Activated CD4-positive, alpha-beta memory T cell treated with anti-CD3 and anti-CD28 coated beads for 36 hours (primary cell): Measurements from ENCODE around the gene KRI1. TPM values are rescaled to one million over a fixed set of nuclear protein-coding genes. Genes with fewer than 3 reads are reported as not detected.
"Not testable (repeated sequence)": the region's sequence is repeated elsewhere in the genome, so short reads cannot be mapped to it uniquely, and the experiment has no call there.

ENCODE experiments used
- CTCF ChIA-PET: fragments of 350-600 bp; sonication (Branson Sonifier 250); formaldehyde crosslinking; loops from one replicate; lab custom pipeline; 2021; ENCODE audit warnings: antibody characterized with exemption, inconsistent platforms; lab: Charles Lee
- POLR2A ChIA-PET: fragments of 350-600 bp; sonication (Branson Sonifier 250); formaldehyde crosslinking; loops from one replicate; lab custom pipeline; 2021; ENCODE audit warnings: antibody characterized with exemption; lab: Charles Lee
- DNase-seq: peaks from one replicate; pipeline ENCODE4 v3.0.0-alpha.2; 2020
- H3K27ac Mint-ChIP-seq: one replicate; pipeline ENCODE4 v1.8.0; 2021; ENCODE audit warnings: mixed read lengths
- H3K27me3 Mint-ChIP-seq: one replicate; pipeline ENCODE4 v1.8.0; 2021; ENCODE audit warnings: mixed read lengths
- H3K36me3 Mint-ChIP-seq: one replicate; pipeline ENCODE4 v1.8.0; 2021; ENCODE audit warnings: mixed read lengths
- H3K4me1 Mint-ChIP-seq: one replicate; pipeline ENCODE4 v1.8.0; 2021; ENCODE audit warnings: low read depth, mixed read lengths
- H3K4me3 Mint-ChIP-seq: one replicate; pipeline ENCODE4 v1.8.0; 2021; ENCODE audit warnings: mild to moderate bottlenecking, mixed read lengths
- H3K9me3 Mint-ChIP-seq: one replicate; pipeline ENCODE4 v1.8.0; 2021; ENCODE audit warnings: mixed read lengths
- intact Hi-C: fragments of 100-400 bp; cut with micrococcal nuclease; formaldehyde crosslinking; loops from one replicate; pipeline ENCODE4 v1.15.1; 2023
- total RNA-seq, 2 experiments: library from RNA; stranded (reverse); gene quantifications; one replicate each; pipeline ENCODE4 v1.2.3, GENCODE V29; 2021

Gene KRI1
- total RNA-seq, 2 experiments from 2014 or later, result 46.2 to 52.3 TPM

GRCh38 chr19:10574462-10574861 is 8.7 kb upstream of the KRI1 start:
- ChIA-PET CTCF (interaction anchor here (0.9 to 7.5 kb wide), 4 partner anchors 71 to 142 kb away, joined by 3 to 45 read pairs (median 12); partner anchors contain the start of gene QTRT1), POLR2A (no interaction called here)
- no peak overlapping the region for H3K27ac Mint-ChIP-seq
- H3K9me3 Mint-ChIP-seq, result no peaks in the 10 kb centered on the region
- H3K27me3 Mint-ChIP-seq, result no peaks in the 10 kb centered on the region
- H3K4me1 Mint-ChIP-seq, result peaks cover 7% of the 10 kb centered on the region
- H3K4me3 Mint-ChIP-seq, result no peak overlapping the region
- no peak for DNase-seq
- intact Hi-C loops, result no loop called here
- H3K36me3 Mint-ChIP-seq, result no peaks in the 10 kb centered on the region

DNA sequence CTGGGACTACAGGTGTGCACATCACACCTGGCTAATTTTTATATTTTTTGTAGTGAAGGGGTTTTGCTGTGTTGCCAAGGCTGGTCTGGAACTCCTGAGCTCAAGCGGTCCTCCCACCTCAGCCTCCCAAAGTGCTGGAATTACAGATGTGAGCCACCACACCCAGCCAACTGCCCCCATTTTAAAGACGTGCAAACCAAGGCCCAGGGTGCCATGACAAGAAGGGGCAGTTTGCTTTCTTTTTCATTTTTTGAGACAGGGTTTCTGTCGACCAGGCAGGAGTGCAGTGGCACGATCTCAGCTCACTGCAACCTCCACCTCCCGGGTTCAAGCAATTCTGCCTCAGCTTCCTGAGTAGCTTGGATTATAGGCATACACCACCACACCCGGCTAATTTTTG is 8.0 kb upstream of the KRI1 start:
- POLR2A ChIA-PET, H3K27me3 Mint-ChIP-seq, H3K27ac Mint-ChIP-seq, H3K9me3 Mint-ChIP-seq, H3K36me3 Mint-ChIP-seq, H3K4me3 Mint-ChIP-seq, DNase-seq: not testable (repeated sequence)
- intact Hi-C loops, result loop anchor here (2.0 kb wide), 1 partner anchor 91 kb away; no protein-coding TSS in a partner anchor
- CTCF ChIA-PET, result interaction anchor here (0.9 to 7.5 kb wide), 7 partner anchors 20 to 291 kb away, joined by 3 to 45 read pairs (median 4); partner anchors contain the start of gene QTRT1
- H3K4me1 Mint-ChIP-seq, result peaks cover 11% of the 10 kb centered on the region

DNA sequence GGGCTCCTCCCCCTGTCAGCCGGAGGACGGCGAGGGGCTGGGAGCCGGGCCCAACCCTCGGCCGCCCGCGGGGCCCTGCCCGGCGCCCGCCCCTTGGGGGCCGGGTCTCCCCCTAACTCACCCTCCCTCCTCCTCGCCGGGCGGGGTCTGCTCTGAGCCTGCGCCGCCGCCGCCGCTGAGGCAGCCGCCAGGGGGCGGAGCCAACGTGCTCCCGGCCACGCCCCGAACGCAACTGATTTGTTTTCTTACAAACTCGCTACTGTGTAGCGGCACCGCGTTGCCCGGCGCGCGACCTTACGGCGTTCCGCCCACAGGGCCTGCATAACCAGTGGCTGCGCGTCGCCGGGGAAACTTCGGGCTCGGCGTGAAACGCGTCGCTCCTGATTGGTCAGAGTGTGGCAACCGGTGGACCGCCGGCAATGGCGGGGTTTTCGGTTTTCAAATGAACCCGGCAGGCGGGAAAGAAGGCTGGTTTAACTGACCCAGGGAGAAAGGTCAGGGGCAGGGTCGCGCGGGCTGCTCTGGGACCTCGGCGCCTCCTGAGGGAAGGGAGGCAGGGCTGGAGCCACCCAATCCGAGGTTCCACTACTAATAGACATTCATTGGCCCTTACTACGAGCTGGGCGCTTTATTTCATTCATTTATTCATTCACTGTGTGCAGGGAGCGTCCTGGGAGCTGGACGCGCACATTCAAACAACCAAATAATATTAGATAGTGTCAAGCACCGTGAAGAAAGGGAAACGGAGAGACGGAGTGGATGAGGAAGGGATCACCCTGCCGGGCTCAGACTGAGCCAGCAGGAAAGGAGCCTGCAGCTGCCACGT is 3.2 kb upstream of the KRI1 start, which contains the start of gene CDKN2D:
Gene CDKN2D, minus strand, starts transcription at position 154 of the 826 bp plus-strand sequence. CDS start 326 bp downstream, outside the sequence.
- H3K36me3 Mint-ChIP-seq, result peaks cover 28% of the 10 kb centered on the region
- peak within 1 kb of the TSS; percentile 98 for H3K27ac Mint-ChIP-seq
- peaks cover 34% of the 10 kb centered on the region for H3K4me1 Mint-ChIP-seq
- no peaks in the 10 kb centered on the region for H3K9me3 Mint-ChIP-seq
- H3K27me3 Mint-ChIP-seq, result no peaks in the 10 kb centered on the region
- POLR2A ChIA-PET, result interaction anchor here (0.8 to 1.4 kb wide), 4 partner anchors 13 to 65 kb away, joined by 3 to 5 read pairs (median 3); no protein-coding TSS in a partner anchor
- CTCF ChIA-PET, result interaction anchor here (0.8 to 7.5 kb wide), 8 partner anchors 26 to 166 kb away, joined by 3 to 45 read pairs (median 5); partner anchors contain the start of genes CDC37 and QTRT1
- intact Hi-C loops, result loop anchor here (1.0 to 10.0 kb wide), 9 partner anchors 26 to 464 kb away; partner anchors contain the start of genes ANGPTL6, ATG4D, CDC37 and PPAN
- H3K4me3 Mint-ChIP-seq, result peak within 1 kb of the TSS; percentile 98
- peak; percentile 100 for DNase-seq

DNA sequence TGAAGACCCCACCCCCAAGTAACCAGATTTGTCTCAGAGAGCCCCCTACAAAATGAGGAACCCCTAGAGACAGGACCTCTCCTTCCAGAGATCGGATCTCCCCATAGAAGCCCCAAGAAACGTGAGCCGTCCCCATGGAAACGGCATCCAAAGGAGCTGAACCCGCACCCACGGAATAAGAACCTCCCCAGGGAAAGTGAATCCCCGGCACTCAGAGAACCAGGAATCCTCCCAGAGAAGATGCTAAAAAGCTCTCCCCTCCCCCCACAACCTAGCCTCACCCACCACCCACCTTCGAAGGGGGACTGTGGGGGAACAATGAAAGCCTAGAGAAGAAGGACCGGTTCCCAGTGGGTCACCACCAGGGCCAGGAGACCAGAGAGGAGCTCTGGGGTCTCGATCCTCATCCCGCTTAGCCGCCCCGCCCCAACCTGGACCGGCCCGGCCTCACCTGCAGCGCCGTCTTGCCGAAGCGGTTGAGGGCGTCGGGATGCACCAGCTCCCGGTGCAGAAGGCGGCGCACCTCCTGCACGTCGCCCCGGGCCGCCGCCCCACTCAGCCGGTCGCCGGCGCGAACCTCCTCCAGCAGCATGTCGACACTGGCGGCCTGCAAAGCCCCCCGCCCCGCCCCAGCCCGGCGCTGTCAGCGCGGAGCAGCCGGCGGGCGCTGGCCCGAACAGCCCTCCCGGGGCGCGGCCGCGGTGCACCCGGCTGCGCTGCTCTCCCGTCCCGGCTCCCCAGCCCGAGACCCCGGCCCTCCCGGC is 2.4 kb upstream of the KRI1 start:
- H3K36me3 Mint-ChIP-seq, result peaks cover 28% of the 10 kb centered on the region
- POLR2A ChIA-PET, result interaction anchor here (0.8 to 4.2 kb wide), 3 partner anchors 13 to 150 kb away, joined by 3 to 29 read pairs (median 5); partner anchors contain the start of gene DNM2
- H3K27me3 Mint-ChIP-seq, result no peaks in the 10 kb centered on the region
- intact Hi-C loops, result loop anchor here (2.0 to 10.0 kb wide), 7 partner anchors 129 to 463 kb away; partner anchors contain the start of genes ANGPTL6, CDC37, PPAN and SMARCA4
- CTCF ChIA-PET, result interaction anchor here (0.7 to 7.5 kb wide), 8 partner anchors 17 to 165 kb away, joined by 3 to 45 read pairs (median 4); partner anchors contain the start of gene QTRT1
- peak overlapping the region; percentile 98 for H3K4me3 Mint-ChIP-seq
- no peaks in the 10 kb centered on the region for H3K9me3 Mint-ChIP-seq
- H3K27ac Mint-ChIP-seq, result peak overlapping the region; percentile 98
- peak; percentile 78 for DNase-seq
- H3K4me1 Mint-ChIP-seq, result peaks cover 36% of the 10 kb centered on the region

DNA sequence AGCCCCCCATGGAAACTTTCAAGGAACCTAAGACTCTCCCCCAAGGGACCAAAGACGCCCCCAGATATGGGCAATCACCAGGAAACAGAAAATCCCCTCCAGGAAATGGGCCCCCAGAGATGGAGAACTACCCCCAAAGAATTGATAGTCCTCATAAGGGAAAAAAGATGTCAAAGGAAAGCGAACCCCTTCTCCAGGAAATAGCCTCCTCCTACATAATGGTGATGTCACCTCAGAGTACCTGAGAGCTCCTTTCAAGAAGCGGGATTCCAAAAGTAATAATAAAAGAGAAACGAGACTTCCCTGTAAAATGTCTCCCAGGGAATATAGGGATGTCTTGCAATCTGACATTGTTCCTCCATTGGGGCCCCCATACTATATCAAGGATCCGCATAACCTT is 1.8 kb upstream of the KRI1 start:
- Mint-ChIP-seq H3K27ac (peak overlapping the region; percentile 98), H3K4me1 (peaks cover 36% of the 10 kb centered on the region), H3K36me3 (peaks cover 29% of the 10 kb centered on the region), H3K27me3 (no peaks in the 10 kb centered on the region), H3K9me3 (no peaks in the 10 kb centered on the region), H3K4me3 (peak overlapping the region; percentile 98)
- ChIA-PET POLR2A (interaction anchor here (0.8 to 4.2 kb wide), 3 partner anchors 13 to 151 kb away, joined by 3 to 29 read pairs (median 3); partner anchors contain the start of gene DNM2), CTCF (interaction anchor here (0.7 to 7.5 kb wide), 5 partner anchors 16 to 133 kb away, joined by 3 to 45 read pairs (median 5); partner anchors contain the start of gene QTRT1)
- no peak for DNase-seq
- intact Hi-C loops, result loop anchor here (2.0 to 10.0 kb wide), 9 partner anchors 35 to 463 kb away; partner anchors contain the start of genes ANGPTL6, CDC37, PPAN and SMARCA4

DNA sequence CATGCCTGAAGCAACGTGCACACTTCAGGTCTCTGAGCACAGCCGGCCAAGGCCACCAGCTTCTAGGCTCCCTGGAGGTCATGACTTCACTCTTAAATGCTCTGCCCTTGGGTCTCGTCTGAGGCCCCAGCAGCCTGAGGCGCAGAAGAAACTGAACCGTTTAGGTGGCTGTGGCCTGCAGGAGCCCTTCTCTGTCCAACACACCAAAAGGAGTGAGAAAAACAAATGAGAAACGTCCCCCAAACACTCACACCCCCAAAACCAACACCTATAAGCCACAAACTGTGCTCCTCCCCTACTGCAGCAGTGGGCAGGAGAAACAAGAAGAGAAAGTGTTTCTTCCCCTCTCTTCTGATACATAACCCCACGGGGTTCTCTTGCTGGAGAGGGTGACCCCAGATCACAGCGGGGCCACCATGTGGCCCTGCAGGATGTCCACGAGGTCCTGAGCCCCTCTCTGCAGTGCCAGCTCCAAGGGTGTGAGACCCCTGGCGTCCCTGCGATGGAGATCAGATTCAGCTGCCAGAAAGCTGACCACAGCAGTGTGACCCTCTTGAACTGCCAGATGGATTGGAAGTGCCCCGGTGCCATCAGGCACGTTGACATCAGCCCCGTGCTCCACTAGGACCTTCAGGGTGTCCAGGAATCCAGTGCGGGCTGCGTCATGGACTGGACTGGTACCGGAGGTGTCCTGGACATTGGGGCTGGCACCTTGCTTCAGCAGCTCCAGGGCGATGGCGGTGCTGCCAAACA is 1.0 kb upstream of the KRI1 start:
- POLR2A ChIA-PET, result interaction anchor here (0.5 to 4.2 kb wide), 3 partner anchors 12 to 81 kb away, joined by 3 to 29 read pairs (median 3); no protein-coding TSS in a partner anchor
- peaks cover 31% of the 10 kb centered on the region for H3K36me3 Mint-ChIP-seq
- H3K27me3 Mint-ChIP-seq, result no peaks in the 10 kb centered on the region

GRCh38 chr19:10566408-10566657 is 523 bp upstream of the KRI1 start:
- intact Hi-C loops, result loop anchor here (1.0 to 10.0 kb wide), 9 partner anchors 36 to 462 kb away; partner anchors contain the start of genes ANGPTL6, ILF3, PPAN and SMARCA4
- Mint-ChIP-seq H3K9me3 (no peaks in the 10 kb centered on the region), H3K4me3 (peak overlapping the region; percentile 98), H3K4me1 (peaks cover 31% of the 10 kb centered on the region), H3K36me3 (peaks cover 35% of the 10 kb centered on the region), H3K27me3 (no peaks in the 10 kb centered on the region), H3K27ac (peak overlapping the region; percentile 98)
- CTCF ChIA-PET, result interaction anchor here (0.9 to 2.3 kb wide), 6 partner anchors 13 to 298 kb away, joined by 3 to 5 read pairs (median 3); no protein-coding TSS in a partner anchor
- POLR2A ChIA-PET, result interaction anchor here (0.6 to 4.2 kb wide), 2 partner anchors 12 to 985 kb away, joined by 3 to 29 read pairs; no protein-coding TSS in a partner anchor
- DNase-seq, result no peak

More for the DNA sequence above, 1.0 kb upstream of the KRI1 start:
- Mint-ChIP-seq H3K9me3 (no peaks in the 10 kb centered on the region), H3K4me3 (peak overlapping the region; percentile 98), H3K4me1 (peaks cover 31% of the 10 kb centered on the region), H3K27ac (peak overlapping the region; percentile 98)
- CTCF ChIA-PET, result interaction anchor here (0.9 to 7.5 kb wide), 9 partner anchors 13 to 298 kb away, joined by 3 to 45 read pairs (median 3); partner anchors contain the start of gene QTRT1
- intact Hi-C loops, result loop anchor here (1.0 to 10.0 kb wide), 9 partner anchors 36 to 462 kb away; partner anchors contain the start of genes ANGPTL6, ILF3, PPAN and SMARCA4
- DNase-seq, result peak; percentile 75

- ChIA-PET CTCF (interaction anchor here (0.6 kb wide), 1 partner anchor 71 kb away, joined by 3 read pairs; no protein-coding TSS in a partner anchor), POLR2A (interaction anchor here (0.6 to 4.2 kb wide), 2 partner anchors 11 to 152 kb away, joined by 3 to 29 read pairs; no protein-coding TSS in a partner anchor)
- peak overlapping the region; percentile 98 for H3K4me3 Mint-ChIP-seq
- H3K9me3 Mint-ChIP-seq, result no peaks in the 10 kb centered on the region
- intact Hi-C loops, result loop anchor here (5.0 to 10.0 kb wide), 5 partner anchors 132 to 460 kb away; partner anchors contain the start of genes ANGPTL6, PPAN, SMARCA4 and TMED1
- peak; percentile 71 for DNase-seq
- H3K27me3 Mint-ChIP-seq, result no peaks in the 10 kb centered on the region
- H3K36me3 Mint-ChIP-seq, result peaks cover 41% of the 10 kb centered on the region
- H3K4me1 Mint-ChIP-seq, result peaks cover 30% of the 10 kb centered on the region
- peak overlapping the region; percentile 98 for H3K27ac Mint-ChIP-seq
Measured at GRCh38 chr19:10565028-10565566, 713 bp downstream of the KRI1 start.

DNA sequence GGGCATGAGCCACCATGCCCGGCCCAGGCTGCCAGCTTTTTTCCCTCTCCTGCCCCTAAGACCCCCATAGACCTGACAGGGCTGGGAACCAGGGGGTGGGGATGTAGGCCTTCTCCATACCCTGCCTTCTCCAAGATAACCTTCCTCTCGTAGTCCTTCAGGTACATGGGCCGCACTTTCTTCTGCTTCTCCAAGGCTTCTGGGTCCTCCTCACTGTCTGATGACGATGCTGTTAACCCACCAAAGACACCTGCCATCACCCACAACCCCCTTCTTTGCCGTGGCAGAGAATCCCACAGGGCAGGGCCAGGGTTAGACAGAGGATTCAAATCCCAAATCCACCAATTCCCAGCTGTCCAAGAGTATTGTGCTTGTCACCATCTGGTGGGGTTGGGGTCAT is 3.2 kb downstream of the KRI1 start:
- ChIA-PET CTCF (interaction anchor here (0.7 to 1.2 kb wide), 3 partner anchors 53 to 141 kb away, joined by 3 to 5 read pairs (median 3); no protein-coding TSS in a partner anchor), POLR2A (no interaction called here)
- Mint-ChIP-seq H3K4me1 (peaks cover 26% of the 10 kb centered on the region), H3K9me3 (no peaks in the 10 kb centered on the region), H3K27ac (no peak overlapping the region), H3K27me3 (no peaks in the 10 kb centered on the region), H3K4me3 (no peak overlapping the region), H3K36me3 (peaks cover 51% of the 10 kb centered on the region)
- no peak for DNase-seq
- intact Hi-C loops, result loop anchor here (10.0 kb wide), 1 partner anchor 458 kb away; the partner anchor contains the start of genes ANGPTL6 and PPAN

- no peak for DNase-seq
- H3K27ac Mint-ChIP-seq, result no peak overlapping the region
- H3K27me3 Mint-ChIP-seq, result no peaks in the 10 kb centered on the region
- intact Hi-C loops, result loop anchor here (10.0 kb wide), 1 partner anchor 455 kb away; the partner anchor contains the start of genes ANGPTL6 and PPAN
- ChIA-PET POLR2A (no interaction called here), CTCF (no interaction called here)
- no peaks in the 10 kb centered on the region for H3K9me3 Mint-ChIP-seq
- H3K36me3 Mint-ChIP-seq, result peaks cover 39% of the 10 kb centered on the region
- H3K4me1 Mint-ChIP-seq, result peaks cover 18% of the 10 kb centered on the region
- H3K4me3 Mint-ChIP-seq, result no peak overlapping the region
Measured at GRCh38 chr19:10560154-10560553, 5.7 kb downstream of the KRI1 start.
